Stomach (tissue), 4 donors: ENCODE measurements around the gene PLAC9.

Experiments
- POLR2A ChIP-seq, 4 donors: fragments of 450-650 bp; IDR thresholded peaks; one replicate each; pipeline ENCODE4 v1.6.1; 2016; ENCODE audit warnings: antibody characterized with exemption in 4 of 4, control low read depth in 2 of 4, mild to moderate bottlenecking in 1 of 4, moderate library complexity in 1 of 4
- TF ChIP-seq, protein P1 (sequence below), 7 experiments: fragments of 450-650 bp in 4 of 7; fragments of 200-600 bp in 3 of 7; sonication (generic) in 3 of 7; IDR thresholded peaks; one replicate each; pipeline ENCODE4 v1.5.1; 2016 to 2019; ENCODE audit warnings: antibody characterized with exemption in 7 of 7, control low read depth in 2 of 7, mild to moderate bottlenecking in 1 of 7

DNA sequence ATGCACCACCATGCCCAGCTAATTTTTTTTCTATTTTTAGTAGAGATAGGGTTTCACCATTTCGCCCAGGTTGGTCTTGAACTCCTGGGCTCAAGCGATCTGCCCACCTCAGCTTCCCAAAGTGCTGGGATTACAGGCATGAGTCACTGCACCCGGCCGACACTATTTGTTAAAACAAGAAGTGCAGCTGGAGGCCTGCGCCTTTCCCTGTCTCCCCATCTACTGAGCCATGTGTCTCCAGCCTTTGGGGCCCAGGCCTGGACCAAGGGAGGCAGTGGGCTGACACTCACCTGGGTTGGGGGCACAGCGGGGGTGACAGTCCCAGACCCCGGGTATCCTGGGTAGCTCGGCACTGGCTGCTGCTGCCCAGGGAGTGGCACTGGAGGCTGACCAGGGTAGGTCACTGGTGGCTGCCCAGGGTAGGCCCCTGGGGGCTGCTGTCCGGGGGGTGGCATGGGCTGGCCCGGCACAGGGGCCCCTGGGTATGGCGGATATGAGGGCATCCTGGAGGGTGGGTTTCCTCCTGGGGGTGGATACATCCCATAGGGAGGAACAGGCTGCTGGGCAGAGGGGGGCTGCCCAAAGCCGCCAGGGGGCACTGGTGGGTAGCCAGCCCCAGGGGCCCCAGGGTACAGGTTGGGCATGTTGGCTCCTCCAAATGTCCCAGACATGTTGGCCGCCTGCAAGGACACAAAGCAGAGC is 36.3 kb downstream of the PLAC9 start:
- TF ChIP-seq, protein P1, sequence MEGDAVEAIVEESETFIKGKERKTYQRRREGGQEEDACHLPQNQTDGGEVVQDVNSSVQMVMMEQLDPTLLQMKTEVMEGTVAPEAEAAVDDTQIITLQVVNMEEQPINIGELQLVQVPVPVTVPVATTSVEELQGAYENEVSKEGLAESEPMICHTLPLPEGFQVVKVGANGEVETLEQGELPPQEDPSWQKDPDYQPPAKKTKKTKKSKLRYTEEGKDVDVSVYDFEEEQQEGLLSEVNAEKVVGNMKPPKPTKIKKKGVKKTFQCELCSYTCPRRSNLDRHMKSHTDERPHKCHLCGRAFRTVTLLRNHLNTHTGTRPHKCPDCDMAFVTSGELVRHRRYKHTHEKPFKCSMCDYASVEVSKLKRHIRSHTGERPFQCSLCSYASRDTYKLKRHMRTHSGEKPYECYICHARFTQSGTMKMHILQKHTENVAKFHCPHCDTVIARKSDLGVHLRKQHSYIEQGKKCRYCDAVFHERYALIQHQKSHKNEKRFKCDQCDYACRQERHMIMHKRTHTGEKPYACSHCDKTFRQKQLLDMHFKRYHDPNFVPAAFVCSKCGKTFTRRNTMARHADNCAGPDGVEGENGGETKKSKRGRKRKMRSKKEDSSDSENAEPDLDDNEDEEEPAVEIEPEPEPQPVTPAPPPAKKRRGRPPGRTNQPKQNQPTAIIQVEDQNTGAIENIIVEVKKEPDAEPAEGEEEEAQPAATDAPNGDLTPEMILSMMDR (IDR thresholded peaks at IDR 0.05): peak in 1 of 7 experiments; percentile 28
- no peak for TF ChIP-seq POLR2A (IDR thresholded peaks at IDR 0.05)
